ENCODE measurements around the gene TPST1. TPM values are rescaled to one million over a fixed set of nuclear protein-coding genes. Genes with fewer than 3 reads are reported as not detected.
"Not testable (repeated sequence)": the region's sequence is repeated elsewhere in the genome, so short reads cannot be mapped to it uniquely, and the experiment has no call there.

The TPST1 gene
- polyA plus RNA-seq, 4 donors, result 0.22 to 8.5 (median 4.1) TPM

DNA sequence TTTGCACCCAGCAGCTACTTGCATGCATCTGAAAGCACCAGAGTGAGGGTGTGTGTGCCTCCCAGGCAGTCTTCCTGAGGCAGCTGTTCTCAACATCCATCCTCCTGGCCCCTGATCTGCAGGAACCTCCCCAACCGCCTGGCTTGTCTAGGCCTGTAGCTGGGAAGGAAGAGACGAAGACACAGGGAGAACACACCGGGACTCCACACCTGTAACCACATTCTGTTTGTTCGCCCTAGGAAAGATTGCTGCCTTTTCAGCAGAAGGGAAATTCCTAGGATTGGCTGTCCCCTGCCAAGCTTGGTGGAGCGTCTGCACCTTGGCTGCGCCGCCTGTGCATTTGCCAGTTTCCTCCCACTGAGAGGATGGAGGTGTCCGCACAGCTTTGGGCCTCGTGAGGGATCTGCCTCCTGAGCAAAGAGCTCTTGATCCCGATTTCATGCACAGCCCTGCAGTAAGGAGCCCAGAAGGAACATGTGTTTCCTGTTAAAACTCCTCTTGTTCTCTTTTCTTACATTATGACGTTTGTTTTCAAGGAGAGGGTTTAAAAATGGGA lies 154.6 kb downstream of the TPST1 start:
- DNase-seq, result no peak

DNA sequence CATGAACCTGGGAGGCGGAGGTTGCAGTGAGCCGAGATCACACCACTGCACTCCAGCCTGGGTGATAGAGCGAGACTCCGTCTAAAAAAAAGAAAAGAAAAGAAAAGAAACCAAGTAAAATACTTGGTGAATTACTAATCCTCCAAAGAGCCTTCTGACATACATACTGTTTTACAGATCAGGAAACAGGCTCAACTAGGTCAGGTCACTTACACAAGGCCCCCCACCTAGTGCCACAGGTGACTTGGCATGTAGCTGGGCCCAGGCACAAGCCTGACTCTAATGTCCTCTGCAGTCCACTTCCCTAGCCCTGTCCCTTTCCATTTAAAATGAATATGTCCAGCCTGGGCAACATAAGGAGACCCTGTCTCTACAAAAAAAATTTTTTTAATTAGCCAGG lies 157.0 kb downstream of the TPST1 start:
- FAIRE-seq, result no peak

More for the DNA sequence above, 154.6 kb downstream of the TPST1 start:
- H3K27me3 ChIP-seq (ENCODE audit: control insufficient read depth in 3 of 3, insufficient read depth in 3 of 3, low read length in 3 of 3), result no peaks in the 10 kb centered on the region
- peaks cover 0 to 18% (median 3%) of the 10 kb centered on the region in 3 donors for H3K4me1 ChIP-seq (ENCODE audit: control insufficient read depth in 3 of 3, insufficient read depth in 2 of 3, low read depth in 1 of 3, low read length in 2 of 3)
- peaks cover 0 to 6% (median 0%) of the 10 kb centered on the region in 3 donors for H3K36me3 ChIP-seq (ENCODE audit: control insufficient read depth in 3 of 3, insufficient read depth in 2 of 3, low read depth in 1 of 3, low read length in 3 of 3)
- no peak for FAIRE-seq
- H3K9me3 ChIP-seq (ENCODE audit: control insufficient read depth in 2 of 2, insufficient read depth in 1 of 2, low read depth in 1 of 2, low read length in 1 of 2), result no peaks in the 10 kb centered on the region
- 73 to 84% (median 83%) methylated on average over 11 of the region's 11 CpGs for WGBS, 3 donors
- H3K27ac ChIP-seq (ENCODE audit: low read depth in 1 of 3, low read length in 2 of 3), result no peak overlapping the region
- H3K4me3 ChIP-seq (ENCODE audit: low read depth in 1 of 3, low read length in 3 of 3), result no peak overlapping the region

DNA sequence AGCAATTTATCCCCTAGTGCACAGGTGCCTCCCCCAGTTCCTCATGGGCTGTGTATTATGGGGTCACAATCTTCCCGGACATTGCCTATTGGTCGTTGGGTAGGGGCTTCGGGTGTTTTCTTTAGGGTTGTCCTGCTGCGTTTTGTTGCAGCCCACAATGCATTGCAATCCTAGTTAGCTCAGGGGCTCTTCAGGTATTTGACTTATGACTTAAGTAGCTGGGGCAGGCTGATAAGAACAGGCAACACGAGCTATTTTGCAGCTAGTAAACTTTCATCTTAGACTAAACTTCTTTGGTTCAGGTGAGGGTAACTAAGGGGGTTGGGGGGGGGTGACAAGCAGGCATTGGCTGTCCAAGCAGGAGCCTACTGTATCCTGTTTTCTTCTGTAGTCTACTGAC lies 158.5 kb downstream of the TPST1 start:
- DNase-seq, result no peak
- no peaks in the 10 kb centered on the region for H3K4me1 ChIP-seq (ENCODE audit: control insufficient read depth in 3 of 3, insufficient read depth in 2 of 3, low read depth in 1 of 3, low read length in 2 of 3)
- no peaks in the 10 kb centered on the region for H3K9me3 ChIP-seq (ENCODE audit: control insufficient read depth in 2 of 2, insufficient read depth in 1 of 2, low read depth in 1 of 2, low read length in 1 of 2)
- WGBS, 3 donors, result 55 to 64% (median 57%) methylated on average over 5 of the region's 5 CpGs
- H3K4me3 ChIP-seq (ENCODE audit: low read depth in 1 of 3, low read length in 3 of 3), result no peak overlapping the region
- no peak for FAIRE-seq
- H3K27me3 ChIP-seq (ENCODE audit: control insufficient read depth in 3 of 3, insufficient read depth in 3 of 3, low read length in 3 of 3), result no peaks in the 10 kb centered on the region
- H3K27ac ChIP-seq (ENCODE audit: low read depth in 1 of 3, low read length in 2 of 3), result no peak overlapping the region
- H3K36me3 ChIP-seq (ENCODE audit: control insufficient read depth in 3 of 3, insufficient read depth in 2 of 3, low read depth in 1 of 3, low read length in 3 of 3), result peaks cover 0 to 5% (median 0%) of the 10 kb centered on the region in 3 donors

More for the DNA sequence above, 157.0 kb downstream of the TPST1 start:
- Histone ChIP-seq H3K4me1 (ENCODE audit: control insufficient read depth in 3 of 3, insufficient read depth in 2 of 3, low read depth in 1 of 3, low read length in 2 of 3) (peaks cover 0 to 5% (median 0%) of the 10 kb centered on the region in 3 donors), H3K27ac (ENCODE audit: low read depth in 1 of 3, low read length in 2 of 3) (no peak overlapping the region), H3K4me3 (ENCODE audit: low read depth in 1 of 3, low read length in 3 of 3) (no peak overlapping the region), H3K9me3 (ENCODE audit: control insufficient read depth in 2 of 2, insufficient read depth in 1 of 2, low read depth in 1 of 2, low read length in 1 of 2) (no peaks in the 10 kb centered on the region), H3K36me3 (ENCODE audit: control insufficient read depth in 3 of 3, insufficient read depth in 2 of 3, low read depth in 1 of 3, low read length in 3 of 3) (peaks cover 0 to 6% (median 0%) of the 10 kb centered on the region in 3 donors), H3K27me3 (ENCODE audit: control insufficient read depth in 3 of 3, insufficient read depth in 3 of 3, low read length in 3 of 3) (no peaks in the 10 kb centered on the region)
- DNase-seq, result no peak
- 90 to 98% (median 91%) methylated on average over 4 of the region's 4 CpGs for WGBS, 3 donors

DNA sequence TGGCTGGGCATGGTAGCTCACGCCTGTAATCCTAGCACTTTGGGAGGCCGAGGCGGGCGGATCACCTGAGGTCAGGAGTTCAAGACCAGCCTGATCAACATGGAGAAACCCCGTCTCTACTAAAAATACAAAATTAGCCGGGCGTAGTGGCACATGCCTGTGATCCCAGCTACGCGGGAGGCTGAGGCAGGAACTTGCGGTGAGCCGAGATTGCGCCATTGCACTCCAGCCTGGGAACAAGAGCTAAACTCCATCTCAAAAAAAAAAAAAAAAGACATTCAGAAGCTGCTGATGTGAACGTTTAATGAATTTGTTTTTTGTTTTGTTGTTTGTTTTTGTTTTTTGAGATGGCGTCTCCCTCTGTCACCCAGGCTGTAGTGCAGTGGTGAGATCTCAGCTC lies 159.9 kb downstream of the TPST1 start:
- not testable (repeated sequence) for DNase-seq; H3K4me3 ChIP-seq (ENCODE audit: low read depth in 1 of 3, low read length in 3 of 3); H3K27ac ChIP-seq (ENCODE audit: low read depth in 1 of 3, low read length in 2 of 3); H3K9me3 ChIP-seq (ENCODE audit: control insufficient read depth in 2 of 2, insufficient read depth in 1 of 2, low read depth in 1 of 2, low read length in 1 of 2); H3K4me1 ChIP-seq (ENCODE audit: control insufficient read depth in 3 of 3, insufficient read depth in 2 of 3, low read depth in 1 of 3, low read length in 2 of 3); H3K27me3 ChIP-seq (ENCODE audit: control insufficient read depth in 3 of 3, insufficient read depth in 3 of 3, low read length in 3 of 3); H3K36me3 ChIP-seq (ENCODE audit: control insufficient read depth in 3 of 3, insufficient read depth in 2 of 3, low read depth in 1 of 3, low read length in 3 of 3); FAIRE-seq
- WGBS, 3 donors, result 88 to 94% (median 94%) methylated on average over 14 of the region's 14 CpGs

DNA sequence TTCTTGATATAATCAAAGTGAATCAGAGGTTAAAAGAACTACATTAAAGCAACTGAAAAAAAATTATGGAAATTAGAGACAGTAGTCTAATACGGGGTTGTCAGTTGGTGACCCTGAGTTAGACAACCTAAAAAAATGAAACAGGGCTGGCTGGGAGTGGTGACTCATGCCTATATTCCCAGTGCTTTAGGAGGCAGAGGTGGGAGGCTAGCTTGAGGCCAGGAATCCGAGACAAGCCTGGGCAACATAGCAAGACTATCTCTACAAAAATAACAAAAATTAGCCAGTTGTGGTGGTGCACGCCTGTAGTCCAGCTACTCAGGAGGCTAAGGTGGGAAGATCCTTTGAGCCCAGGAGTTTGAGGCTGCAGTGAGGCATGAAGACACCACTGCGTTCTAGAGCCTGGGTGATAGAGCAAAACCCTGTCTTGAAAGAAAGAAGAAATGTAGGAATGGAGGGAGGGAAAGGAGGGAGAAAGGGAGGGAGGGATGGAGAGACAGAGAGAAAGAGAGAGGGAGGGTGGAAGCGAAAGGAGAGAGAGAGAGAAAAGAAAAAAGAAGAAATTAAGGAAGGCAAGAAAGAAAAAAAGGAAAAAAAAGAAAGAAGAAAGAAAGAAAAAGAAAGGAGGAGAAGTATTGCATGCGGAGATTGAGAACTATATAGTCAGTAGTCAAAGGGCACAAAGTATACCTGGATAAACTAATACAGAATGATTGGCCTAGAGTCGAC lies 166.1 kb downstream of the TPST1 start:
- Histone ChIP-seq H3K4me3 (ENCODE audit: low read depth in 1 of 3, low read length in 3 of 3) (no peak overlapping the region), H3K27ac (ENCODE audit: low read depth in 1 of 3, low read length in 2 of 3) (no peak overlapping the region), H3K36me3 (ENCODE audit: control insufficient read depth in 3 of 3, insufficient read depth in 2 of 3, low read depth in 1 of 3, low read length in 3 of 3) (peaks cover 0 to 2% (median 0%) of the 10 kb centered on the region in 3 donors), H3K9me3 (ENCODE audit: control insufficient read depth in 2 of 2, insufficient read depth in 1 of 2, low read depth in 1 of 2, low read length in 1 of 2) (no peaks in the 10 kb centered on the region), H3K4me1 (ENCODE audit: control insufficient read depth in 3 of 3, insufficient read depth in 2 of 3, low read depth in 1 of 3, low read length in 2 of 3) (peaks cover 0 to 4% (median 0%) of the 10 kb centered on the region in 3 donors), H3K27me3 (ENCODE audit: control insufficient read depth in 3 of 3, insufficient read depth in 3 of 3, low read length in 3 of 3) (no peaks in the 10 kb centered on the region)
- 79 to 87% (median 80%) methylated on average over 7 of the region's 7 CpGs for WGBS, 3 donors
- DNase-seq (no peak), FAIRE-seq (no peak)

DNA sequence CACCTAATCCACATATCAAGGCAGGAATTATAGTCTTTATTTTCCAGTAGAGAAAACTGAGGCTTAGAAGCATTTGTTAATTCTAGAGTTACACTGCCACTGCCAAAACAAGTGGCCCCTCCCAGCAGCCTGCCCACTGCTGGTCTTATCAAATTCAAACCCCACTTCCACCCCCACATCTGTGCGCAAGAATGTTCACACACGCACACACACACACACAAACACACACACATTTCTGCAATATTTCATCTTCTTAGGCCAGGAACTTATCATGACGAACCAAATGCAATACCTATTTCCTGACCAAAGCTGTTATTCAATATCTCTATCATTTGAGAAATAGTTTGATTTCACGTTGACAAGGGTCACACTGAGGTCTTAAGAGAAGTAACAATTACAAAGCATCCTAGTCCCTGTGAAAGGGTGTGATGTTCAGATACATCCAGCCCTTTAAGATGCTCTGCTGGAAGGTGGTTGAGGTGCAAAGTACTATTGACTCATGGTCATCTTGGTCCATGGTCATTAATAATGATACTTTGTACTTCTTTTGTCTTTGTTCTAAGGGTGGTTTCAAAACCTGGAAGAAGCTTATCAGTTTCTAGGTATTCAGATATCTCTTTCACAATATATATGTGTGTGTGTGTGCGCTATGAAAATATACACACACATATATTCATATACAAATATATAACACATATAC lies 169.2 kb downstream of the TPST1 start:
- DNase-seq, result peak; percentile 42 to 45
- not testable (repeated sequence) for FAIRE-seq

DNA sequence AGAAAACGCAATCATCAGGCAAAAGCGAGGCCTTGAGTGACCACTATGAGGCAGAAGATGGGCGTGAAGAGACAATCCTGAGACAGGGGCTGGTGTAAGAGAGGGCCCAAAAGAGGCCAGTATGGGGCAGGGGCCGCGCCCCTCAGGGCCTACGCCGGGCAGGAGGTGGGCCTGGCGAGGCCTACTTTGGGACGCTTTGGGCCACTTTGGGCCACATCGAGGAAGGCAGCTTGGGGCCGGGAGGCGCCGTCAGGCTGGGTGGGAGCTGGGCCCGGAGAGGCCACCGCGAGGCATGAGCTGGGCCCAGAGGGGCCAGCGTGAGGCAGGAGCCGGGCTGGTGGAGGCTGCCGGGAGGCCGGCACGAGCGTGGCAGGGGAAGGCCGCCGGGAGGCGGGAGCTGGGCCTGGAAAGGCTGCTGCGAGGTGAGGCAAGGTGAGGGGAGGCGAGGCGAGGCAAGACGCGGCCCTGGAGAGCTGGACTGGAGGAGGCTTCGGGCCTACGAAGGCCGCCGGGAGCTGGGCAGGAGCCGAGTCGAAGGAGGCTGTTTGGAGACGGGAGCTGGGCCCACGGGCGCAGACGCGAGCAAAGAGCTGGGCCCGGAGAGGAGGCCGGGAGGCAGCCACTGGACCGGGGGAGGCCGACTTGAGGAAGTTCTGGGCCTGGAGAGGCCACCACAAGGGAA lies 171.3 kb downstream of the TPST1 start:
- FAIRE-seq (no peak), DNase-seq (no peak)
- 93 to 96% (median 95%) methylated on average over 35 to 45 of the region's 45 CpGs for WGBS, 3 donors
- Histone ChIP-seq H3K9me3 (ENCODE audit: control insufficient read depth in 2 of 2, insufficient read depth in 1 of 2, low read depth in 1 of 2, low read length in 1 of 2) (peaks cover 0 to 2% of the 10 kb centered on the region in 2 donors), H3K27me3 (ENCODE audit: control insufficient read depth in 3 of 3, insufficient read depth in 3 of 3, low read length in 3 of 3) (no peaks in the 10 kb centered on the region), H3K27ac (ENCODE audit: low read depth in 1 of 3, low read length in 2 of 3) (no peak overlapping the region), H3K4me3 (ENCODE audit: low read depth in 1 of 3, low read length in 3 of 3) (no peak overlapping the region), H3K36me3 (ENCODE audit: control insufficient read depth in 3 of 3, insufficient read depth in 2 of 3, low read depth in 1 of 3, low read length in 3 of 3) (peaks cover 0 to 27% (median 2%) of the 10 kb centered on the region in 3 donors), H3K4me1 (ENCODE audit: control insufficient read depth in 3 of 3, insufficient read depth in 2 of 3, low read depth in 1 of 3, low read length in 2 of 3) (peaks cover 0 to 4% (median 0%) of the 10 kb centered on the region in 3 donors)

More for the DNA sequence above, 169.2 kb downstream of the TPST1 start:
- 76 to 87% (median 78%) methylated on average over 5 of the region's 5 CpGs for WGBS, 3 donors
- not testable (repeated sequence) for H3K9me3 ChIP-seq (ENCODE audit: control insufficient read depth in 2 of 2, insufficient read depth in 1 of 2, low read depth in 1 of 2, low read length in 1 of 2); H3K4me1 ChIP-seq (ENCODE audit: control insufficient read depth in 3 of 3, insufficient read depth in 2 of 3, low read depth in 1 of 3, low read length in 2 of 3); H3K27me3 ChIP-seq (ENCODE audit: control insufficient read depth in 3 of 3, insufficient read depth in 3 of 3, low read length in 3 of 3); H3K4me3 ChIP-seq (ENCODE audit: low read depth in 1 of 3, low read length in 3 of 3); H3K27ac ChIP-seq (ENCODE audit: low read depth in 1 of 3, low read length in 2 of 3)
- H3K36me3 ChIP-seq (ENCODE audit: control insufficient read depth in 3 of 3, insufficient read depth in 2 of 3, low read depth in 1 of 3, low read length in 3 of 3), result peaks cover 0 to 18% (median 2%) of the 10 kb centered on the region in 3 donors

DNA sequence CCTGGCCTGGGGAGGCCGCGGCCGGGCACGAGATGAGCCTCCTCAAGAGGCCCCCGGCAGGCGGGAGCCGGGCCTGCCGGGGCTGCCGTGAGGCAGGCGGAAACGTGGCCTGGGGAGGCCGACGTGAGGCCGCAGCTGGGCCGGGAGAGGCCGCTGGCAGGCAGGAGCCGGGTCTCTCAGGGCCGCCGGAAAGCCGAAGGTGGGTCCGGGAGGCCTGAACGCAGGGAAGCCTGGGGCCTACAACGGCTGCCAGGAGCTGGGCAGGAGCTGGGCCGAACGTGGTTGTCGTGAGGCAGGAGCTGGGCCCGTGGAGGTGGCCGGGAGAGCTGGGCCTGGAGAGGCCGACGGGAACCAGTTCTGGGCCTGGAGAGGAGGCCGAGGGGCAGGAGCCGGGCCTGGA lies 171.9 kb downstream of the TPST1 start:
- no peak for DNase-seq
- 97% methylated on average over 29 to 32 of the region's 32 CpGs for WGBS, 3 donors
- H3K27me3 ChIP-seq (ENCODE audit: control insufficient read depth in 3 of 3, insufficient read depth in 3 of 3, low read length in 3 of 3), result no peaks in the 10 kb centered on the region
- H3K36me3 ChIP-seq (ENCODE audit: control insufficient read depth in 3 of 3, insufficient read depth in 2 of 3, low read depth in 1 of 3, low read length in 3 of 3), result peaks cover 0 to 29% (median 2%) of the 10 kb centered on the region in 3 donors
- H3K27ac ChIP-seq (ENCODE audit: low read depth in 1 of 3, low read length in 2 of 3), result no peak overlapping the region
- peaks cover 0 to 2% of the 10 kb centered on the region in 2 donors for H3K9me3 ChIP-seq (ENCODE audit: control insufficient read depth in 2 of 2, insufficient read depth in 1 of 2, low read depth in 1 of 2, low read length in 1 of 2)
- FAIRE-seq, result no peak
- H3K4me3 ChIP-seq (ENCODE audit: low read depth in 1 of 3, low read length in 3 of 3), result no peak overlapping the region
- H3K4me1 ChIP-seq (ENCODE audit: control insufficient read depth in 3 of 3, insufficient read depth in 2 of 3, low read depth in 1 of 3, low read length in 2 of 3), result peaks cover 0 to 4% (median 0%) of the 10 kb centered on the region in 3 donors

Measured in small intestine (tissue), 7 donors.